Naive thymus-derived CD8-positive, alpha-beta T cell (primary cell): ENCODE measurements around the gene ENOPH1. TPM values are rescaled to one million over a fixed set of nuclear protein-coding genes. Genes with fewer than 3 reads are reported as not detected.
A peak's percentile ranks its signal among the peaks of the same experiment; 100 is the strongest.

Experiments
- ATAC-seq, 2 donors: fragments of 150-1000 bp; cut with Tn5 transposase in 1 of 2; sonication (Bioruptor Pico), chemical (Tn5 transposase) in 1 of 2; 1 replicate in 1 of 2; 2 replicates in 1 of 2; pipeline ENCODE4 v1.10.0; 2021; ENCODE audit warnings: mild to moderate bottlenecking in 2 of 2, moderate library complexity in 2 of 2
- POLR2A ChIA-PET: fragments of 350-600 bp; sonication (Branson Sonifier 250); formaldehyde crosslinking; loops from one replicate; lab custom pipeline; 2021; ENCODE audit warnings: antibody characterized with exemption; lab: Charles Lee
- DNase-seq, 10 donors: peaks; one replicate each; pipeline versions ENCODE4 v3.0.0 to v3.0.0-alpha.2; 2020 to 2022
- H3K27ac Mint-ChIP-seq, 10 donors: one replicate each; pipeline ENCODE4 v1.8.0; 2020 to 2022; ENCODE audit warnings: mild to moderate bottlenecking in 10 of 10, mixed read lengths in 10 of 10, moderate library complexity in 4 of 10, inconsistent platforms in 1 of 10
- H3K27me3 Mint-ChIP-seq, 5 donors: one replicate each; pipeline ENCODE4 v1.8.0; 2021 to 2022; ENCODE audit warnings: mixed read lengths in 5 of 5
- H3K36me3 Mint-ChIP-seq, 3 donors: one replicate each; pipeline ENCODE4 v1.8.0; 2020 to 2022; ENCODE audit warnings: mixed read lengths in 3 of 3, mild to moderate bottlenecking in 2 of 3, inconsistent platforms in 1 of 3
- H3K4me1 Mint-ChIP-seq, 4 donors: one replicate each; pipeline ENCODE4 v1.8.0; 2021 to 2022; ENCODE audit warnings: mixed read lengths in 4 of 4
- H3K4me3 Mint-ChIP-seq, 10 donors: one replicate each; pipeline ENCODE4 v1.8.0; 2020 to 2022; ENCODE audit warnings: mild to moderate bottlenecking in 10 of 10, mixed read lengths in 10 of 10, moderate library complexity in 6 of 10, inconsistent platforms in 1 of 10
- H3K9me3 Mint-ChIP-seq, 9 donors: one replicate each; pipeline ENCODE4 v1.8.0; 2020 to 2022; ENCODE audit warnings: mixed read lengths in 9 of 9, mild to moderate bottlenecking in 3 of 9, inconsistent platforms in 1 of 9, moderate library complexity in 1 of 9
- polyA plus RNA-seq, 3 donors: library from polyadenylated mRNA; unstranded; fragments of 300-500 nt; fragmentation: Illumina TruSeq; gene quantifications; one replicate each; pipeline ENCODE4 v1.2.3, GENCODE V29; 2021
- total RNA-seq, 8 experiments: library from RNA in 2 of 8; stranded (reverse) in 2 of 8; gene quantifications; one replicate each; pipeline ENCODE4 v1.2.3 and lab custom pipeline; 2021 to 2026

The ENOPH1 gene
- total and polyA plus RNA-seq, 5 experiments from 2014 or later: 30.6 to 45.4 (median 32.6) TPM

DNA sequence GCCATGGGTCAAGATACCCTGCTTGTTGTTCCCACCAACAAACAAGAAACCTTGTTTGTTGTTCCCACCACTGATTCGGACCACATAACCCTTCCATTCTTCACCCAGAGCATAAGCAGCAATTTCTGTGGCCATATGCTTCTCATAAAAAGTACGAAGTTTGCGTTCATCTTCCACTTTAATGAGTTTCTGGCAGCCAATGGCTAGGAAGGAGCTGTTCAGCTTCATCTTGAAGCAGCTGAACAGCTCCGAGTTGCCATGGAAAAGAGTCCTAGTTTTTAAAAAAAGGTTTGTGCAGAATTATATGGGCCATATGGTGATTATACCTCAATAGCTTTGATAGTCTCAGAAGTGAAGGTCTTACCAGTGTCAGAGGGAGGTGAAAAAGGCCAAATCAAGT, 65.3 kb downstream of the ENOPH1 start:
- no peak for DNase-seq
- Mint-ChIP-seq H3K27me3 (no peaks in the 10 kb centered on the region), H3K4me1 (no peaks in the 10 kb centered on the region), H3K4me3 (no peak overlapping the region), H3K9me3 (no peaks in the 10 kb centered on the region), H3K36me3 (peaks cover 0 to 4% (median 3%) of the 10 kb centered on the region in 3 donors), H3K27ac (no peak overlapping the region)
- ATAC-seq: no peak
- POLR2A ChIA-PET: no interaction called here

GRCh38 chr4:82496349-82496748, 66.0 kb downstream of the ENOPH1 start:
- Mint-ChIP-seq H3K27ac (peak overlapping the region in 1 of 10 donors; percentile 5), H3K36me3 (peaks cover 0 to 4% (median 0%) of the 10 kb centered on the region in 3 donors), H3K4me3 (no peak overlapping the region), H3K4me1 (no peaks in the 10 kb centered on the region), H3K9me3 (no peaks in the 10 kb centered on the region), H3K27me3 (no peaks in the 10 kb centered on the region)
- POLR2A ChIA-PET: no interaction called here
- no peak for ATAC-seq
- DNase-seq: no peak

DNA sequence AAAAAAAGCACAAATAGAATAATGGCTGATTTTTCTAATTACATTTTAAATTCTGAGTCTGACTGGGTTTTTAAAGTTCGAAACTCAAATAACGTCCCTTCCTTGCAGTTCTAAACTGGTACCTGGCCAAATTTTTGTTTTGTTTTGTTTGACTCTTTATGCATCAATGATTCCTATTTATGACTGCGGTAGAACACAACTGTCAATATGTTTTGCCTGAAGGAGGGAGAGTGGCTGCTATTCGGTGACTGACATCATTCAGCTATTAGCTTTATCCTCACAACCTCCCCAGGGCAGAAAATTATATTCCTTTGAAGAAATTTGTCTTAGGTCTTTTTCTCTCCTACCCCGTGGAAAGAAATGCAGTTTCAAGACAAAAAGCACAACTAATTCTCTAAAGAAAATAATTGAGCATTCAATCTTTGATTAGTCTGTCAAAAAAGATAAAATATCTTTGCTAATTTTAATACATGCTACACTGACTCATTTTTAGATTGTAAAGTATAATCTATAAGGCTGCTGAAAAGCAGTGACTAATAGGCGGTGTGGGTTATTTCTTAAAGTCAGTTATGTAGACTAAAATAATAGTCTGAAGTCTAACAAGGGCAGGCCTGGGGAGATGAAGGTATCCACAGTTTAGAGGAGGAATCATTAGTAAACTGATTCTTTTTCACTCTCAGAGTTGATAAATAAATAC, 69.5 kb downstream of the ENOPH1 start:
- H3K27ac Mint-ChIP-seq: no peak overlapping the region
- no peaks in the 10 kb centered on the region for H3K27me3 Mint-ChIP-seq
- ATAC-seq (no peak), DNase-seq (no peak)
- no peaks in the 10 kb centered on the region for H3K9me3 Mint-ChIP-seq
- no peak overlapping the region for H3K4me3 Mint-ChIP-seq
- no peaks in the 10 kb centered on the region for H3K4me1 Mint-ChIP-seq
- H3K36me3 Mint-ChIP-seq: peaks cover 0 to 2% (median 0%) of the 10 kb centered on the region in 3 donors
- POLR2A ChIA-PET: no interaction called here

GRCh38 chr4:82500435-82501153, 70.2 kb downstream of the ENOPH1 start:
- POLR2A ChIA-PET: no interaction called here
- H3K27ac Mint-ChIP-seq: no peak overlapping the region
- DNase-seq: no peak

DNA sequence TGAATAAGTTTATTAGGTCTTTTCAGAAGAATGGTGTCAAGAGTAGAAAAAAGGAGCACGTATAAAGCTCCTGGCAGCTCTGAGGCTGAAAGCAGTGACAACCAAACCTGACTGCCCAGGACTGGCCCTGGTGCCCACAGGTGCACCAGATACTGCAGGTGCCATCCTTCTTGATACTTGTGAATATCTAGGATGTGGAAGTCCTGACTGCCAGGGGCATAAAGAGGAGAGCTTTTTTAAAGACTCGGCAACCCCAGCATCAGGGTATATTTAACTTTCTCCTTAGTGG, 70.7 kb downstream of the ENOPH1 start:
- POLR2A ChIA-PET: no interaction called here
- Mint-ChIP-seq H3K4me1 (no peaks in the 10 kb centered on the region), H3K4me3 (no peak overlapping the region), H3K36me3 (no peaks in the 10 kb centered on the region), H3K27me3 (no peaks in the 10 kb centered on the region), H3K9me3 (no peaks in the 10 kb centered on the region), H3K27ac (no peak overlapping the region)
- ATAC-seq (no peak), DNase-seq (no peak)

More at GRCh38 chr4:82500435-82501153, 70.2 kb downstream of the ENOPH1 start:
- Mint-ChIP-seq H3K27me3 (no peaks in the 10 kb centered on the region), H3K9me3 (no peaks in the 10 kb centered on the region), H3K4me3 (no peak overlapping the region), H3K4me1 (no peaks in the 10 kb centered on the region), H3K36me3 (no peaks in the 10 kb centered on the region)
- ATAC-seq: no peak

DNA sequence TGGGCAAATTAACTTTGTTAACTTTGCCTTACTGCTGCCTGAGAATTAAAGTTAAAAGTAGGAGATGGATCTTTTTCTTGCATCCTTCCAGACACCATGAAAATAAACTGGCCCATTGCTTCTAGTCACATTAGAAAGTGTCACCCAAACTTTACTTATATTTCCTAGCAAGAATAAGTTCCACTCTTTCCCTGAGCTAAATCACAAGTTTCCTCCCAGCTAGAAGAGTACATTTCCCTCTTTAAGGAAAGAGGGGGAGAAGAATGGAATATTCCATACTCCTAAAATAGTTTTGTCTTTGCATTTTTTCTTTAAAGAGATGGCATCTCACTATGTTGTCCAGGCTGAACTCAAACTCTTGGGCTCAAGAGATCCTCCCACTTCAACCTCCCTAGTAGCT, 77.6 kb downstream of the ENOPH1 start:
- DNase-seq (no peak), ATAC-seq (no peak)
- Mint-ChIP-seq H3K9me3 (no peaks in the 10 kb centered on the region), H3K27me3 (peaks cover 3 to 13% (median 6%) of the 10 kb centered on the region in 5 donors), H3K27ac (peak overlapping the region in 1 of 10 donors; percentile 56), H3K4me3 (no peak overlapping the region), H3K4me1 (no peaks in the 10 kb centered on the region), H3K36me3 (no peaks in the 10 kb centered on the region)
- POLR2A ChIA-PET: no interaction called here

- DNase-seq: no peak
- no peak overlapping the region for H3K27ac Mint-ChIP-seq
- no peak overlapping the region for H3K4me3 Mint-ChIP-seq
- peaks cover 6 to 22% (median 13%) of the 10 kb centered on the region in 5 donors for H3K27me3 Mint-ChIP-seq
- POLR2A ChIA-PET: no interaction called here
- ATAC-seq: no peak
- H3K9me3 Mint-ChIP-seq: no peaks in the 10 kb centered on the region
- no peaks in the 10 kb centered on the region for H3K4me1 Mint-ChIP-seq
- no peaks in the 10 kb centered on the region for H3K36me3 Mint-ChIP-seq
Observed at GRCh38 chr4:82508806-82509428, 78.5 kb downstream of the ENOPH1 start.

GRCh38 chr4:82510216-82510615, 79.8 kb downstream of the ENOPH1 start:
- H3K9me3 Mint-ChIP-seq: no peaks in the 10 kb centered on the region

More at GRCh38 chr4:82510216-82510615, 79.8 kb downstream of the ENOPH1 start:
- H3K27me3 Mint-ChIP-seq: peaks cover 6 to 33% (median 15%) of the 10 kb centered on the region in 5 donors
- ATAC-seq (no peak), DNase-seq (no peak)
- no peak overlapping the region for H3K27ac Mint-ChIP-seq
- H3K36me3 Mint-ChIP-seq: no peaks in the 10 kb centered on the region
- no peaks in the 10 kb centered on the region for H3K4me1 Mint-ChIP-seq
- POLR2A ChIA-PET: no interaction called here
- no peak overlapping the region for H3K4me3 Mint-ChIP-seq

Other genes with a start within 250 kb of the ENOPH1 start
- 100 to 1,000 TPM; 295 to 310 TPM for gene HNRNPD, start 56.6 kb upstream of the ENOPH1 start, total RNA-seq
- gene HNRNPD, start 56.6 kb upstream of the ENOPH1 start, polyA plus RNA-seq: 100 to 1,000 TPM; 176 to 292 (median 232) TPM
- 100 to 1,000 TPM; 476 to 486 TPM for gene HNRNPDL, start 128 bp upstream of the ENOPH1 start, total RNA-seq
- gene HNRNPDL, start 128 bp upstream of the ENOPH1 start, polyA plus RNA-seq: 100 to 1,000 TPM; 240 to 302 (median 246) TPM
- gene TMEM150C, start 131.4 kb downstream of the ENOPH1 start, total RNA-seq: not detected
- under 1 TPM in 1 of 3 donors, not detected in 2; 0.25 TPM for gene TMEM150C, start 131.4 kb downstream of the ENOPH1 start, polyA plus RNA-seq